ENCODE measurements around the gene IGF1R.

GRCh38 chr15:98893401-98893800 lies 245.1 kb downstream of the IGF1R start:
- no peak for TF ChIP-seq CTCF (IDR thresholded peaks at IDR 0.05; ENCODE audit: borderline replicate concordance, extremely low read depth, low read length, poor library complexity, severe bottlenecking)
- TF ChIP-seq EZH2 (IDR thresholded peaks at IDR 0.05; ENCODE audit: borderline replicate concordance, low read depth, low read length, severe bottlenecking), result no peak

Measured in DND-41 (cell line).